ENCODE results near the gene EXOC1.

Gene EXOC1

DNA sequence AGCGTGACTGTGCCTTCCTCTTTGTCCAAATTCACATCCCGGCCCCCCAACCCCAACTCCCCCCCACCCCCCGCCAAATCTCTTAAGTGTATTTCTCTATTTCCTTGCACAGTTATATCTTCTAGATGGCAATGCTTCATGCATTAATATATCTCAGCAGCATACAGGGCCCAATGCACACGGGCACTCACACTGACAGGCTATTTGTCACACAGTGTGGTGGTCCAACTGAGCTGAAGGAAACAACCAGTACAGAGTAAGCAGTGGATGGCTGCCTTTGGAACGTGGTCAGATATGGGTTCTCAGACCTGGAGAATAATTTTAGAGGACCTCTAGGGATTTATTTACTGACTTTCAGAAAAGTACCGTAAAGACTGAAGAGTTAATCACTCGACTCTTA is 681 bp downstream of the EXOC1 start:
- DNase-seq = no peak

DNA sequence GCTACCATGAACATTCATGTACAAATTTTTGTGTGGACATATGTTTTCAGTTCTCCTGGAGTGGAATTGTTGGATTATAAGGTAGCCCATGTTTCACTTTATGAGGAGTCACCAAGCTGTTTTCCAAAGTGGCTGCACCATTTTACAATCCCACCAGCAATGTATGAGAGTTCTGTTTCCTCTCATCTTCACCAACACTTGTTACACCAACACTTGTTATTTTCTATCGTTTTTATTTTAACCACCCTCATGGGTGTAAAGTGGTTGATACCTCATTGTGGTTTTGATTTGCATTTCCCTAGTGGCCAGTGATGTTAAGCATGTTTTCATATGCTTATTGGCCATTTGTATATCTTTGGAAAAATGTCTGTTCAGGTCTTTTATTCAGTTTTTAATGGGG is 4.1 kb downstream of the EXOC1 start:
- DNase-seq = no peak

DNA sequence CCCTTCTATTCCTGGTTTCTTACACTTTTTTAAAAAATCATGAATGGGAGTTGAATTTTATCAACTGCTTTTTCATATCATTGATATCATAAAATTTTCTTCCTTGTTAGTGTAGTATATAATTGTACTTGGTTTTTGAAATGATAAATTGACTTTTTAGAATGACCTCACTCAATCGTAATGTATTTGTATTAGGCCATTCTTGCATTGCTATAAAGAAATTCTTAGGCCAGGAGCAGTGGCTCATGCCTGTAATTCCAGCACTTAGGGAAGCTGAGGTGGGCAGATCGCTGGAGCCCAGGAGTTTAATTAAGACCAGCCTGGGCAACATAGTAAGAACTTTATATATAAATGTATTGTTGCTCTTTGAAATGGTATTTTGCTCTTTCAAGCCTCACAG is 6.3 kb downstream of the EXOC1 start:
- DNase-seq = no peak

DNA sequence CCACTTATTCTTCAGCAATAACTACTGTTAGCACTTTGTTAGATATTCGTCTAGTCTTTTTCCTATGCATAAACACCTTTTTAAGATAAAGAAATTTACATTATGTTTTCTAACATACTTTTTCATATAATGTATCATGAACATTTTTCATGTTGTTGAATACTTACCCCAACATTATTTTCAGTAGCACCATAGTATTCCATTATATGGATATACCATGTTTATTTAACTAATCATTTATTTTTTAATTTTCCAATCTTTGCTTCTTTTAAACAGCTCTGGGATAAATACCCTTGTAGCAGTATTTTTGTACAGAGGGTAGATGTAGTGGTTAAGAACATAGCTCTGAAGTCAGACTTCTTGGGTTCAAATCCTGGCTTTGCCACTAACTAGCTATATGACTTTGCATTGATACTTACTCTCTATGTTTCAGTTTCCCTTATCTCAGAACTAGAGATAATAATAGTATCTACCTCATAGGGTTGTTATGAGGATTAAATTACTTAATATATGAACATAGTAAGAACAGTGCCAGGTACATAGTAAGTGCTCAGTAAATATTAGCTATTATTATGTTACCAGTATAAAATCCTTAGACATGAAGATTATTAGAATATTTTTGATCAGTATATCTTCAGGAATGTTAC is 11.3 kb downstream of the EXOC1 start:
- DNase-seq = no peak

DNA sequence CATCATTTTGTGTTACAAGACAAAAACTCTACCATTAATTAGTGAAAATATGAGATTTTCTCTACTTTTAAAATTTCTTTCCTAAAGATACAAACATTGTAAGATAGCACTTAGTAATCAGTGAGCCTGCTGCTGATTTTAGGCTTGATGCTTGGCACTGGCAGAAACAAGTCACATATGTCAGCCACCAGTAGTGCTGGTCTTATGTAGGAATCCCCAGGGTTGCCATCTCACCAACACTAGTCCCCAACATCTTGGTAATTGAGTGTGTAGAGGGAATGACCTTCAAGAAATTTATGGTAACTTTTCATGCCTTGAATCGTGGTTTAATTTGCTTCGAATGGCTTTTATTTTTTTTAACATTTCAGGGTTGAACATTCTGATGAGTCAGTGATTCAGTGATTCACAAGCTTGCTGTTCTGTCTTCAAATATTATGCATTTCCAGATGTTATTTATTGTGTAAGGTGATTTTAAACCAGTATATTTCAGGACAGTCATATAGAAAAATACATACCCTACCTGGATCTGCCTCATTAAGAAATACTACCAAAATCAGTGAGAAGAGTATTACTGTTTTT is 11.9 kb downstream of the EXOC1 start:
- no peak for DNase-seq

DNA sequence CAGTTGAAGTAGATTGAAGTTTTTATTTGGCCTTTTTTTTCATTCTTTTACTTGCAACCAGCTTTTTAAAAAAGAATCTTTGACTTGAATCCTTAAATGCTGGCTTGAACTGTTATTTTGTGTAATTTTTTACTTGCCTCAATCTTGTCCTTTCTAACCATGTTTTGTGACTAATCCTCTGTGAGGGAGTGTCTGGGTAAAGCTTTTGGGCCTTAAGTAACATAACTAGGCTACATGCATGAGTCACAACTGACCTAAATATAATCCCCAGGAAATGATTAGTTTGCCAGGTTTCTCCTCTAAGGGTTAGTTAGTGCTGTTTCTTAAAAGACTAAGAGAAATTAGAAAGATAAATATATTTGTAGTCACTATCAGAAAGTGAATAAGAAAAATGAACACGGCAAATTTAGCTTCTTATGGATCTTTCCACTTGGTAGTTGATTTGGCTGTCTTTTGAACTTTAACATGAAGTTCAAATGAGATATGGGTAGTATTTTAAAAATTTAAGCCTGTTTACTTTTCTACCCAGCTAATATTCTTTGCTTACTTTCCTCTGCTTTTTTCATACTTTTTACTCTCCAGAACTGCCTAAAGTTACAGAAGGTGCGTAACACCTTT is 13.0 kb downstream of the EXOC1 start:
- peak in 1 of 2 donors; percentile 29 for DNase-seq

DNA sequence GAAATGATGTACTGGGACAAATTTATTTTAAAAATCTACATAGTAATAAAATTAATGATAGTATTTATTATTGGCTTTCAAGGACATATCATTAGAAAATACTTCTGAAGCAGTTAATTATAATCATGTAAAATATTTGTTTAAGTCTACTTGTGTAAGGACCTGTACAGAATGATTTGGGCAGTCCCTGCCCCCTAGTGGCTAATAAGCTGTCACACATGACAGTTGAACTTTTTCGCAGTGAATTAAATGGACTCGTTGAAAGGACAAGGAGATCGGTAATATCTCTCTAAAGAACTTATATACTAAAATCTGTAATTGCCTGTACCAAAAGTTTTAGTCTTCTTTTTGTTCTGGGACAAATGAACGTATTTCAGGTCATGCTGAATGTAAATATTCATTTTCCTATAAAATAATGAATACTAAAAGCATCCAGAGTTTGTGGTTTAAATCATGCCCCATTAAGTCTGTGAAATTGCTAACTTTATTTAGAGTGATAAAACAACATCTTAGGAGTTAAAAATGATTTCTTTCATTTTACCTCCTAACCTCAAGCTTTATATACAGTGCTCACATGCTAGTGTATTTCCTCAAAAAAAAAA is 13.6 kb downstream of the EXOC1 start:
- peak; percentile 43 to 63 for DNase-seq

DNA sequence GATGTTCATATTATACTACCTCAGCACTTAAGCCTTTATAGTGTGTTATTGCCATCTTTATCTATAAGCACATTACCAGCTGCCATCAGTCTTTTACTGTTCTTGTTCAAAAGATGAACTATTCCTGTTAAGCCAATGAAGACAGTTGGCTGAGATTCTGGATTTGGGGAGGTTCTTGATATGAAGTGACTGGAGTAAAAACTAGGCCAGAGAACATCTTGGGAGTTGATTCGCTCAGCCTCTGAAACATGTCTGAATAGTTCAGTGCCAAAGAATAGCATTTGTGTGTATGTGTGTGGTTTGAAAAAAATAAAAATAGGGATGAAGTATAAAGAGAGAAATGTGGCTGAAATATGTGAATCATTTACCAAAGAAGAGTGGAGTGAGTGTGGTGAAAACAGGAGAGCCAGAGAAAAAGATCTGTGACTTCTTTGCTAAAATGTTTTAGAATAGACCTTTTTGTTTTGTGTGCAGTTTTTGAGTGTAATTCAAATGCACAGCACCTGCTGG is 15.2 kb downstream of the EXOC1 start:
- no peak for DNase-seq

DNA sequence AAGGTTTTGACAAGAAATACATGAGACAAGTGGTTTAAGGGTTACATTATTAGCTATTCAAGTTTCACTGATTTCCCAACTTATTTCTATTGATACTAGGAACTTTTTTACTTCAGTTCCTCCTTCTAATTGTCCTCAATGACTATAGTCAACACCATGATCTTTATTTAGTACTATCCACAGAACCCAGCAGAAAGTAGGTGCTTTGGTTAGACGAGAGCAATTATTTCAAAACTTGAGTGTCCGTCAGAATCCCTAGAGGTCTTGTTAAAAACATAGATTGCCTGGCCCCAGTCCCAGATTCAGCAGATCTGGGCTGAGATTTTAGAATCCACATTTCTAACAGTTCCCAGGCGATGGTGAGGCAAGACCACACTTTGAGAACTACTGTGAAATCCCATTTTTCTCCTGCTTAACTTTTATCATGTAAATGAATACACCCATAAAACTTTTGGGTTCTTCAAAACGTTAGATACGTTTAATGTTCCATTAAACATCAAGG is 17.9 kb downstream of the EXOC1 start:
- DNase-seq = no peak

DNA sequence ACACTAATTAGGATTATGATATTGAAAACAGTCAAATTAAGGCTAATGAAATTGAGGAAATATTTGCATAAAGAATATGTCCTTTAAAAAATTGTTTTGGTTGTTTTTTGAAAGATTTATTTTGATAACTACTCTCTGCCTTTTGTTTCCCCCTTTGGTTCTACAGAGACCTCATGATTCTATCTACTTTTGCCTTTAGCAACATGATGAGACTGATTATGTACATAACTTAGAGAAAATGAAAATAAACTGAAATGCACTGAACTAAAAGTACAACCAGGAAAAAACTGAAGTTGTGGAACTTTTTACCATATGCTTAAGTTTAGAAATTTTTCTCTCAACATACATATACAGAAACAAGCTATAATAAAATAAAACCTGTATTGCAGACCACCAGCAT is 21.4 kb downstream of the EXOC1 start:
- no peak for DNase-seq

DNA sequence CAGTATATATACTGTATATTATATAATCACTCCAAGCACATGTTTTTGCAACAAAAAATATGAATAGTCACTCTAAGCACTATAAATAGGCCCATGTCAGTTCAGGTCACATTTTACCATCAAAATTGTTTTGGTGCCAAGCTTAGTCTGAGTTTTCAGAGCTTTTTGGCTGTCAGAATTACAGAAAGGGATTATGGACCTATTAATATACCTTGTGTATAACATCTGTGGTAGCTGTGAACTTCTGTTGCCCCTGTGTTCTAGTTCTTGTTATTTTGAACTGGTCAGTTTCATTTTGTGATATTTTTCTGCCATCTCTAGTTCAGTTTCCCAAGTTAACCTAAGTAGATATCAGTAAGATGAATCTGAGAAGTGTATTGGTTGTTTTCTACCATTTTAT is 22.9 kb downstream of the EXOC1 start:
- DNase-seq = no peak

DNA sequence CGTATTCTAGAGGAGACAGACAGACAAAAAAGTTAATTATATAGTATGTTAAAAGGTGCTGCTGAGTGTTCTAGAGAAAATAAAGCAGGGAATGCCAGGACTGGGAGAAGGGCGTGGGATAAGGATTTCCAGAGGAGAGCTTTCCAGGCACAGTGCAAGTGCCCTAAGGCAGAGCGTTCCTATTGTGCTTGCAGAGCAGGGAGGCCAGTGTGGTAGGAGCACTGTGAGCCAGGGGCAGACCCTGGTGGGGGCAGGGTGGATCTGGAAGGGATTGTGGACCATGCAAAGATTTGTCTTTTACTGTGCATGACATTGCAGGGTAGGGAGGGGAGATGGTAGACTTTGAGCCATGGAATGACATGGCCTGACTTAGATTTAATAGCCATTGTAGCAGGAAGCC is 25.8 kb downstream of the EXOC1 start:
- DNase-seq = no peak

DNA sequence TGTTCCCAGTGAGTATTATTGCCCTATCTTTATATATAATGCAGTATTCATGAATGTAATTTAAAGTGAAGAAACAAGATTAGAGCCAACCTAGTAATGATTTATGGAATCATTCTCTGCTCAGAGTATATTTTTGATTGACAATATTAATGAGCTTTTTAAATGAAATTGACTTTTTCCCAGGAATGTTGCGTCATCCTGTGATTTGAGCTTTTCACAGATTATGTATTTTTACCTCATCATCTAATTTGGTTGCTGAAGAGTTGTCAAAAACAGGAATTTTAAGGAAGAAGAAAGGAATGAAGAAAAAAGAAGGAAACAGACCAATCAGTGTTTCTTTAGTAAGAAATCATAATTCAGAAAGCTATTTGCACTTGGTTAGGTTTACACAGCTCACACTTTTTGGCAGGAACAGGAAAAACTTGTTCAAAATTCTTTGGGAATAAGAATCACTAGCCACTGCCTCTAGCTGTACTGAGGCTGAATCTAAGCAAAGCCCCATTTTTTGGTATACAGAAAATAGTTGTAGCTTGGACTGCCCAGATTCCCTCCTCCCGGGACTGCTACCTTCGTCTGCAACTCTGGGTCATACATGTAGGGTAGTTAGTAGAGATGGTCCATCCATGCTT is 27.3 kb downstream of the EXOC1 start:
- no peak for DNase-seq

DNA sequence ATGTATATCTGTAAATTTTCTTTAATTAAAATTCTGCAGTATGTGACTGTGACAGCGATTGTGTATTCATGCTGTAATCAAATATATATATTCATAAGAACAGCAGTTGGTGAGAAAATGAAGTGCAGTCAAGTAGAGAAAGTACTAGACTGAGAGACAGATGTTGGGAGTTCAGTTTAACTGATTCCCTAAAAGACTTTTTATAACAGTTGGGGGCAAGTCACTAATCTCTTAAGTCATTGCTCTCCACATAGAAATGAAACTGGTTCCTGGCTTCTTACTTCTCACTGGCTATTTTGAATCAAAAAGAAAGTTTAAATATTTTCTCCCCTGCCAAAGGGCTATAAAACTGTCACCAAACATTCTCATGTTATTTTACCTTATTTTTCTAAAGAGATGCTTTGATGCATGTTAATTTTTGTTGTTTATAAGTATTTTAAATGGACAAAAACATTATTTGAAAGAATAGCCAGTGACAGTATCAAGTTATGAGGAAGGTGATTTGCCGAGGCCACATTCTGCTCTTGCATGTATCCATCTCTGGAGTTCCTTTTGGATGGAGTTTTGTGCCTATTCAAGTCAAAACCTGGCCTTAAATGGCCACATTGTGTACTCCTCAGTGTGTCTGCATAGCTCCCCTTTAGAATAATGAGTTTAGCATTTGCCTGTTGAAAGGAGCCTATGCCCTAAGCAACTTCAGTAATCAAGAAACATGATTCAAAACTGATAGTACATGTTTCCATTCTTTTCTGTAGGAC is 30.8 kb downstream of the EXOC1 start:
- DNase-seq = no peak

DNA sequence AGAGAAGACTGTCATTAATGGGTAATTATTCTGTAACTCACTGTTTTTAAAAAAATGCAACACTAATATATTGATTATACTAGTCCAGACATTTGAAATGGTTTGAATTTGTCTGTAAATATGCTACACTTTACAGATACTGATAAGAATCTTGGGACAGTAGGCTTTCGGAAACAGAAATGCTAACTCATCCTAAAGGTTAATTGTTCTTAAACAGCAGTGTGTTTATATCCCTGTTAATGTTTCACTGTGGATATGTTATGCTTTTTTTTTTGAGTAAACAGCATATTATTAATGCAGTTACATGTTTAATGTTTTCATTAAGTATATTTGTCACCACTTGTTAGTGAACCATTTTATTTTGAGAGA is 31.4 kb downstream of the EXOC1 start:
- DNase-seq = no peak

DNA sequence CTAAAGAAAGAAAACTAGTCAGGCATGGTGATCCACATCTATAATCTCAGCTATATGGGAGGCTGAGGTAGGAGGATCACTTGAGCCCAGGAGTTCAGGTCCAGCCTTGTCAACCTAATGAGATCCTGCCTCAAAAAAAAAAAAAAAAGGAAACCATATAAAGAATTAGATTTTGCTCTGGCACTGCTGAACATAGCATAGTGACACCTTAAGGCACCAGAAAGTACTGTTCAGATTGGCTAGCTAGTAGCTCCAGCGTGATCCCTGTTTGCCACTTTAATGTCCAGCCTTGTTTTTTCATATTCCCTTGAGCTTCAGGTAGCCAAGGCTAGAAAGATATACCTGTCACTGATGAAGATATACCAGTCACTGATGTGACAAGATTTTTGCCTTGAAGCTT is 34.1 kb downstream of the EXOC1 start:
- DNase-seq = no peak

DNA sequence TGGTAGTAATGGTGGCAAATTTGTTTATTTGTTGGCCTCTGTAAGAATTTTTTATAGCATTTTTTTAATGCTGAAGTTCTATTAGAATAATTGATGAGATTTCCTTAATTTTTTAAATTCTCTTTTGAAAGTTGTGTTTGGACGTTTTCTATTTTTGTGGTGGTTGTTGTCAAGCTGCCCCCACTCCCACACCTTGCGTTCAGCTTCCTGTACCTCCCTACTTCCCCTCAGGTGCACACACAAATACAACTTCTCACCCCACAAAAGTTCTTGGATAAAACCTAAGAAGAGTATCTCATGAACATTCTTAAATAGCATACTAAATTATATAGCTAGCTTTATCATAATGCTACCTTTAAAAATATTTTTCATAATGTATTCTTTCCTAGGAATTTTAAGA is 38.7 kb downstream of the EXOC1 start:
- DNase-seq = no peak

DNA sequence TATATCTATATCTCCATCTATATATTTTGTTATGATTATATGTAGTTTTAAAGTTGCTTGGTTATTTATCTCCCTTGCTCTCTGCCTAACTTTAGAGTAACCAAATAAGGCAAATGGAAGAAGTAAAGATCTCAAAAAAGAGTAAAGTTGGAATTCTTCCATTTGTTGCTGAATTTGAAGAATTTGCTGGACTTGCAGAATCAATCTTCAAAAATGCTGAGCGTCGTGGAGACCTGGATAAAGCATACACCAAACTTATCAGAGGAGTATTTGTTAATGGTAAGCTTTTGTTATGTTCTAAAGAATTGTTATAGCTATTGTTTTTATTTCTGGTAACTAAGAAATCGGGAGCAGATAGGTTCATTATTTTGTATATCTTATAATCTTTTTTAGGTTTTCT is 43.2 kb downstream of the EXOC1 start:
- DNase-seq = no peak

DNA sequence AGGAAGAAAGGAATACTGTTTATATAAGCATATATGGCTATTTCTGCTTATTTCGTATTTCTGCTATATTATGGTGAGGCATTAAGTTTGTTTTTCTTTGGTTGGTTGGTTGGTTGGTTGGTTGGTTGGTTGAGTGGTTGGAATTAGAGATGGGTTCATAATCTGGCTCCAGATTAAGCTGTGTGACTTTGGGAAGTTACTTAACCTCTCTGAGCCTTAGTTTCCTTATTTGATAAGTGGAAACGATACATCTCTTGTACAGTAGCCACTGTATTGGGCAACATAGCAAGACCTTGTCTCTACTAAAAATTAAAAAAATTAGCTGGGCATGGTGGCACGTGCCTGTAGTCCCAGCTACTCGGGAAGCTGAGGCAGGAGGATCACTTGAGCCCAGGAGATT is 49.2 kb downstream of the EXOC1 start:
- no peak for DNase-seq

DNA sequence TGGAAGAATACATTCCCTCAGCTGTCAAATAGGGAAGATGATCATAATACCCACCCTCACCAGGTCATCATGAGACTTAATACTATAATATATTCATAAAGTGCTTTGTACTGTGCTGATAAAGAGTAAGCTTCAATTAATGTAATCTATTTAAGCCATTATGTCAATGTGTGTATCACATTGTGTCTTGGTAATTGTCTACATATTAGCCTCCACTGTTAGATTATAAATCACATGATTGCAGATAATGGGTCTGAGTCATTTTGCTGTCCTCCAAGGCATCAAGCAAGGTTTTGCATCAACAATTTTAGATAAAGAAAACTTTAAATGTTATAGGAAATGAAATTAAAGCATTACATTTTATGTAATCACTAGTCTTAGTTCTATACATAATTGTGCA is 50.1 kb downstream of the EXOC1 start:
- no peak for DNase-seq

DNA sequence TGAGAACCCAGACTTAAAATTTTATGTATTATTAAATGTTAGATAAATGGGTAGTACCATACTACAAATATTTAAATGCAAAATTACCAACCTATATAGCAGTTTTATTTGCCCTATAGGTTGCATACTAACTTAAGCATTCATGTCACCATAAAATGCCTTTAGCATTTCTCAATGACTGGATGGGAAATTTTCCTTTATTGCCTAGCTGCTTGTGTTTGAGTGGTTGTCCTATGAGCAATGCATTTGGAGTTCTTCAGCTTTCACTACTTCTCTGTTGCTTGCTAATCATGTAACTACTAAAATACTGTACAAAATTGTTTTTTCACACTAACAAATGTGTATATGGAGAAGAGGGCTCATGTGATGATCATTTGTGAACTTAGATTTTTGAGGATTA is 51.1 kb downstream of the EXOC1 start:
- DNase-seq = no peak

DNA sequence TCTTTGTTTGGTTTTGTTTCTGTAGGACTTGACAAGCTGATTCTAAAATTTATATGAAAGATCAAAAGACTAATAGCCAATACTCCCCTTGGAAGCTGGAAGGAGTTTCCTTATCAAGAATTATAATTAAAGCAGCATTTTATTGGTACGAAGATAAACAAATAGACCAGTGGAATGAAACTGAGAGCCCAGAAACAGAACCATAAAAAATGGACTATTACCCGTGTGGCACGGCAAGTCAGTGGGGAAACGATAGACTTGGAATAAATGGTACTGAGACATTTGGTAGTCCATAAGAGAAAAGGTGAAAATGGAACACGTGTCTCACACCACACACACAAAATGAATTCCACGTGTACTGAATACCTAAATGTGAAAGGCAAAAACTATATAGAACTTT is 52.9 kb downstream of the EXOC1 start:
- no peak for DNase-seq

DNA sequence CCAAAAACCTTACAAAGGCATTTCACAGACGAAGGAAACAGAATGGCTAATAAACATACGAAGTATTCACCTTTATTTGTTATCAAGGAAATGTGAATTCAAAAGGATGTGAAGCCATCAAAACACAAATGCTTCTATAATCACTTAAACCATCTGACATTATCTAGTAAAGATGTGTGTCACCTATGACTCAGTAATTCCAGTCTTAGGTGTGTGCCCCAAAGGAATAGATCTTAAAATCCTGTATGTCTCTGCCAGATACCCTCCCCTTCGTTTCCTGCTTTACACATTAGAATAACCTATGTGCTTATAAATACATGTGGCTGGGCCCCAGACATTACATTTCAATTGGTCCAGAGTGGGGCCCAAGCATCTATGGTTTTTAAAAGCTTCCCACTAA is 53.5 kb downstream of the EXOC1 start:
- DNase-seq = no peak

All from CD4-positive, alpha-beta T cell treated with Interleukin-1 beta for 1 hour (primary cell).